Measurements from ENCODE around the gene GRIK1.

- TF ChIP-seq, protein P1, sequence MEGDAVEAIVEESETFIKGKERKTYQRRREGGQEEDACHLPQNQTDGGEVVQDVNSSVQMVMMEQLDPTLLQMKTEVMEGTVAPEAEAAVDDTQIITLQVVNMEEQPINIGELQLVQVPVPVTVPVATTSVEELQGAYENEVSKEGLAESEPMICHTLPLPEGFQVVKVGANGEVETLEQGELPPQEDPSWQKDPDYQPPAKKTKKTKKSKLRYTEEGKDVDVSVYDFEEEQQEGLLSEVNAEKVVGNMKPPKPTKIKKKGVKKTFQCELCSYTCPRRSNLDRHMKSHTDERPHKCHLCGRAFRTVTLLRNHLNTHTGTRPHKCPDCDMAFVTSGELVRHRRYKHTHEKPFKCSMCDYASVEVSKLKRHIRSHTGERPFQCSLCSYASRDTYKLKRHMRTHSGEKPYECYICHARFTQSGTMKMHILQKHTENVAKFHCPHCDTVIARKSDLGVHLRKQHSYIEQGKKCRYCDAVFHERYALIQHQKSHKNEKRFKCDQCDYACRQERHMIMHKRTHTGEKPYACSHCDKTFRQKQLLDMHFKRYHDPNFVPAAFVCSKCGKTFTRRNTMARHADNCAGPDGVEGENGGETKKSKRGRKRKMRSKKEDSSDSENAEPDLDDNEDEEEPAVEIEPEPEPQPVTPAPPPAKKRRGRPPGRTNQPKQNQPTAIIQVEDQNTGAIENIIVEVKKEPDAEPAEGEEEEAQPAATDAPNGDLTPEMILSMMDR (conservative IDR thresholded peaks at IDR 0.05 in 1 of 2, IDR thresholded peaks at IDR 0.05 in 1 of 2; ENCODE audit: extremely low read depth in 1 of 2, insufficient read depth in 1 of 2, low read depth in 1 of 2, low read length in 2 of 2) = no peak
- TF ChIP-seq EZH2 (IDR thresholded peaks at IDR 0.05; ENCODE audit: borderline replicate concordance, low read length) = no peak
These were observed 425.0 kb downstream of the GRIK1 start for GRCh38 chr21:29514652-29515247.
